ENCODE measurements around the gene RHBDL1. TPM values are rescaled to one million over a fixed set of nuclear protein-coding genes. Genes with fewer than 3 reads are reported as not detected.

Gene RHBDL1
- total RNA-seq, 1 donor from 2014 or later = 0.24 TPM

- Mint-ChIP-seq H3K9me3 (no peaks in the 10 kb centered on the region), H3K27me3 (peaks cover 17% of the 10 kb centered on the region), H3K4me1 (peaks cover 37% of the 10 kb centered on the region), H3K36me3 (ENCODE audit: low read depth) (peaks cover 6% of the 10 kb centered on the region), H3K4me3 (no peak overlapping the region), H3K27ac (no peak overlapping the region)
- ChIA-PET POLR2A (interaction anchor here (1.2 kb wide), 1 partner anchor 8 kb away, joined by 3 read pairs; the partner anchor contains the start of gene JMJD8), CTCF (no interaction called here)
- ATAC-seq (ENCODE audit: low read depth) = no peak
- no peak for TF ChIP-seq CTCF (IDR thresholded peaks at IDR 0.05)
- intact Hi-C loops (cut with micrococcal nuclease) = no loop called here
- DNase-seq = no peak
Measured at GRCh38 chr16:692356-693108, 17.1 kb downstream of the RHBDL1 start.

- ATAC-seq (ENCODE audit: low read depth) (no peak), DNase-seq (no peak)
- Mint-ChIP-seq H3K4me1 (peaks cover 36% of the 10 kb centered on the region), H3K27me3 (peaks cover 17% of the 10 kb centered on the region), H3K9me3 (no peaks in the 10 kb centered on the region), H3K4me3 (peak overlapping the region; percentile 28), H3K36me3 (ENCODE audit: low read depth) (peaks cover 5% of the 10 kb centered on the region), H3K27ac (no peak overlapping the region)
- ChIA-PET CTCF (no interaction called here), POLR2A (interaction anchor here (1.2 kb wide), 1 partner anchor 9 kb away, joined by 3 read pairs; the partner anchor contains the start of gene JMJD8)
- no peak for TF ChIP-seq CTCF (IDR thresholded peaks at IDR 0.05)
- intact Hi-C loops (cut with micrococcal nuclease) = no loop called here
Measured at GRCh38 chr16:693364-693763, 17.9 kb downstream of the RHBDL1 start.

GRCh38 chr16:693766-694165 is 18.3 kb downstream of the RHBDL1 start:
- Mint-ChIP-seq H3K36me3 (ENCODE audit: low read depth) (peaks cover 5% of the 10 kb centered on the region), H3K4me1 (peaks cover 36% of the 10 kb centered on the region), H3K27ac (no peak overlapping the region), H3K27me3 (peaks cover 17% of the 10 kb centered on the region), H3K9me3 (no peaks in the 10 kb centered on the region), H3K4me3 (no peak overlapping the region)
- CTCF ChIA-PET = interaction anchor here (2.1 kb wide), 1 partner anchor 18 kb away, joined by 8 read pairs; no protein-coding TSS in a partner anchor
- no peak for TF ChIP-seq CTCF (IDR thresholded peaks at IDR 0.05)
- no peak for ATAC-seq (ENCODE audit: low read depth)
- DNase-seq = no peak
- intact Hi-C loops (cut with micrococcal nuclease) = no loop called here
- POLR2A ChIA-PET = interaction anchor here (1.2 kb wide), 1 partner anchor 10 kb away, joined by 3 read pairs; the partner anchor contains the start of gene JMJD8

- Mint-ChIP-seq H3K27me3 (peaks cover 18% of the 10 kb centered on the region), H3K36me3 (ENCODE audit: low read depth) (peaks cover 5% of the 10 kb centered on the region), H3K4me1 (peaks cover 32% of the 10 kb centered on the region), H3K27ac (no peak overlapping the region), H3K4me3 (peak overlapping the region; percentile 60), H3K9me3 (no peaks in the 10 kb centered on the region)
- ATAC-seq (ENCODE audit: low read depth) (no peak), DNase-seq (no peak)
- TF ChIP-seq CTCF (IDR thresholded peaks at IDR 0.05) = no peak
- ChIA-PET CTCF (interaction anchor here (2.1 kb wide), 1 partner anchor 18 kb away, joined by 8 read pairs; no protein-coding TSS in a partner anchor), POLR2A (interaction anchor here (1.4 to 2.0 kb wide), 2 partner anchors 10 to 21 kb away, joined by 3 to 8 read pairs; partner anchors contain the start of genes JMJD8 and METRN)
- intact Hi-C loops (cut with micrococcal nuclease) = no loop called here
Measured at GRCh38 chr16:694187-694862, 18.9 kb downstream of the RHBDL1 start.

- peaks cover 20% of the 10 kb centered on the region for H3K27me3 Mint-ChIP-seq
- no peak for TF ChIP-seq CTCF (IDR thresholded peaks at IDR 0.05)
- ChIA-PET POLR2A (interaction anchor here (1.0 to 2.0 kb wide), 3 partner anchors 11 to 26 kb away, joined by 3 to 8 read pairs (median 3); partner anchors contain the start of genes ANTKMT, JMJD8 and METRN), CTCF (interaction anchor here (2.1 kb wide), 1 partner anchor 17 kb away, joined by 8 read pairs; no protein-coding TSS in a partner anchor)
- H3K4me3 Mint-ChIP-seq = peak overlapping the region; percentile 7
- ATAC-seq (ENCODE audit: low read depth) (no peak), DNase-seq (no peak)
- H3K36me3 Mint-ChIP-seq (ENCODE audit: low read depth) = peaks cover 4% of the 10 kb centered on the region
- H3K27ac Mint-ChIP-seq = no peak overlapping the region
- intact Hi-C loops (cut with micrococcal nuclease) = no loop called here
- no peaks in the 10 kb centered on the region for H3K9me3 Mint-ChIP-seq
- H3K4me1 Mint-ChIP-seq = peaks cover 26% of the 10 kb centered on the region
Measured at GRCh38 chr16:694863-695354, 19.4 kb downstream of the RHBDL1 start.

Data from activated B cell treated with CpG ODN at 0.5 μM for 24 hours (primary cell).